SK-MEL-5 (cell line): ENCODE measurements around the gene GRIN2A. TPM values are rescaled to one million over a fixed set of nuclear protein-coding genes. Genes with fewer than 3 reads are reported as not detected.

Experiments
- DNase-seq: peaks from one replicate; pipeline ENCODE4 v3.0.0-alpha.2; 2016; ENCODE audit warnings: low read depth, low spot score
- in situ Hi-C: cut with HindIII; loops from 2 replicates; pipeline ENCODE4 v1.10.0; 2016; ENCODE audit warnings: low sequenced_read_pairs, high pct_unique_total_duplicates, low pct_unique_long_range_greater_than_20kb
- total RNA-seq: library from RNA; depleted of rRNA; stranded (reverse); fragments of >200 nt; shearing (Covaris generic); gene quantifications from 2 replicates; pipeline ENCODE4 v1.2.3, GENCODE V29; 2014

GRIN2A gene
- total RNA-seq, 1 experiment from 2014 or later, result 1.3 TPM

DNA sequence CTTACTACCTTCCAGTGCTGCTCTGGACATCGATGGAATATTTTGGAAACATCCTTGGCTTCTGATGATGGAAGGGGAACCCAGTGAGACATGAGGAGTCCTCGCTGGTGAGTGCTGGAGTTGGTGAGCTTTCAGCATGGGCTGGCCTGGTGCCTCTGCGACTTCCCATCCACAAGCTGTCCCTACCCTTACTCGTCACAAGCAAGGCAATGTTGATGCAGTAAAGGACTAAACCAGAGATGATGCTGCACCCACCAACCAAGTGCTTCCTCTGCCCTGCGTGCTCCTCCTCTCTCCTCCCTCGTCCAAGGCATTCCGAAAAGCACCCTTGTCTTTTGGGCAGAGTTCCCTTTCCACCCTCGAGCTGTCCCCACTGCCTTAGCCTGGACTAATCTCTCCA lies 154.7 kb downstream of the GRIN2A start:
- DNase-seq, result no peak
- in situ Hi-C loops, result no loop called here

DNA sequence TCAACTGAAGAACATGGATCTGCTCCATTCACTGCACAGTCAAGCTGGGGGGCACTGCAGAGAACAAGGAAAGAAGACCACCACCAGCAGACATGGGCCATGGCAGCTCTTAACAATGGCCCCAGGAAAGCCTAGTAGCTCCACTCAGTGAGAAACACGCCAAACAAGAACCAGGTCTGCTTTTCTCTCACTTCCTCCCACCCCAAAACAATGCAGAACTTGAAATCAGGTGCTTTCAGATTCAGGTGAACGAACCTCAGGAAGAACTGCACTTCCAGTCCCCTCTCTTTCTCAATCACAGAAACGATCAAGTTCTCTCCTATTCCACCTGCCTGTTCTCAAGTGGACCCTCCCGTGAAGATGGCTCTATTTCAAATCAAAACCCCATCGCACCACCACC lies 155.6 kb downstream of the GRIN2A start:
- DNase-seq, result no peak
- in situ Hi-C loops, result no loop called here

DNA sequence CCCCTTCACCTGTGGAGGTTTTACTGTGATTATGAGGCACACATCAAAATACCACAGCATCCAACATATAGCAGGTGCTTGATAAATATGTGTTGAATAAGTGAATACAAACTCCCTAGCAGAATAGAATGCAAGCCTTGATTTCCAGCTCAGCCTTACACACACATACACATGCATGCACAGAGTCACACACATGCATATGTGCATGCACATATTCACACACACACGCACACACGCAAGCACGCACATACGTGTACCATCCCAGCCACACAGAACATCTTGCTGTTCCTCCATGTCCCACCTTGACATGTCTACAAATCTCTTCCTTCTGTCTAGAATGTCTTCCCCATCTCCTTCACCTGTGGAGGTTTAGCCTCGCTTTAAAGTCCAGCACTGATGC lies 160.1 kb downstream of the GRIN2A start:
- in situ Hi-C loops, result no loop called here

DNA sequence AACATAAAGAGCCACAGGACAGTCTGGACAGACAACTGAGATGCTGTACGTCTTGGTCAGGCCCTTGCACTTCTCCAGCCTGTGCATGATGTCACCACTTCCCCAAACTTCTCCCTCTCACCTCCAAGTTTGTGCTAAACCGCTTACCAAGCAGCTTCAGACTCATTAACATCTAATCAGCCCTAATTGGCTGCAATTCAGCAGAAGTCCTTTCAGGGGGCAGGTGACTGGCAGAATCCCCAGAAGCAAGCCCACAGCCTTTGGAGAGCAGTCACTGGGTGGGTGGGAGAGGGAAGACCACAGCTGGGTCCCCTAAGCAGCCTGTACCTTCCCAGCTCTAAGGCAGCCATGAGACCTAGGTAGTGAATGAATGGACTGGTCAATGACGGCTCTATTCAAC lies 161.4 kb downstream of the GRIN2A start:
- no peak for DNase-seq
- in situ Hi-C loops, result no loop called here

More for the DNA sequence above, 160.1 kb downstream of the GRIN2A start:
- no peak for DNase-seq

DNA sequence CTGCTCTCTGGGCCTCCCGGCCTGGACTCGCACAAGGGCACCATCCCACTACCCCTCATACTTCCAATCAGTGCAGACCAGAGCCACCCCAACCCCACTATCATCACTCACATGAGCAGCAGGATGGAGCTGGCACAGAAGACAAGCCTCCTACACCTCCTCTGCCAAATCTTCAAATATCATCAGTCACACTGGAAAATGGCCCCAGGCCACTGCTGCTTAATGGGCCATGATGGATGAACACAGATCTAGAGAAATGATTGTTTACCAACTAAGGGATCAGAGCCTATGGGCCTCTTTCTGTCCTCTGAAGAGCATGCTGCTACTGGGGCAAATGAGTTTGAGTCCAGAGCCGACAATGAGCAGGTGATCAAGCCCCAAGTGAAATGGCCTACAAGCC lies 165.5 kb downstream of the GRIN2A start:
- in situ Hi-C loops, result no loop called here
- no peak for DNase-seq

DNA sequence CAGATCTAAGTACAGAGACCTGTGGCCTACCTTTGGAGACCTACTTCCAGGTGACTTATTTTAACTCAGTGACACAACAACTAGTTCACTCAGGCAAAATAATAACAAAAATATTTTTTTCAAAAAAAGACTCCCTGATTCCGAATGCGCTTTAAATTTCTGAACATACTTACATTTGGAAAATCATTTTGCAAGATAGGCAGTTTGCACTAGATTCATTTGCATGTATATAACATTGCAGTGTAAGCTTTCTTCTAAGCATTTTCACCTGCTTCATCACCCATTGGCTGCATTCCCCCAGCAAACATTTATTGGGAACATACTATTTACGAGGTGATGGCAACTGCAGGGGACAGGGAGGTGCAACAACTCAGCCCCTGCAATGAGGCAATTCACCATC lies 166.8 kb downstream of the GRIN2A start:
- DNase-seq, result no peak
- in situ Hi-C loops, result no loop called here

DNA sequence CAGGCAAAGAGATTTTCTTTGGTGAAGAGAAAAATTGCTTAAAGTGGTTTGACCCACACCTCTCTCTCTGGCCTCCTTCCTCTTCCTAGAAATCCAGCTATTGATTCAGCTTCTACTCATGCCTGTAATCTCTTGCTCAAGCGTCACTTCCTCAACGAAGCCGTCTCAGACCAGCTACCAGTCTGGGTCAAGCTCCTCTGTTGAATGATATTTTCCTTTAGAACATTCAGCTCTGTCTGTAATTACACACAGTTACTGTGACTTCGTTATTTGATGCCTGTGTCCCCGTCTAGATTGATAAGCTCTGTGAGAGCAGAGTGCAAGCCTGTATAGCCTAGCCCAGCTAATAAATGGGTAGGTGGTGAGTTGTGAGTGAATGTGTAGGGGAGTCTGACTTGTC lies 168.5 kb downstream of the GRIN2A start:
- in situ Hi-C loops, result no loop called here
- DNase-seq, result no peak

DNA sequence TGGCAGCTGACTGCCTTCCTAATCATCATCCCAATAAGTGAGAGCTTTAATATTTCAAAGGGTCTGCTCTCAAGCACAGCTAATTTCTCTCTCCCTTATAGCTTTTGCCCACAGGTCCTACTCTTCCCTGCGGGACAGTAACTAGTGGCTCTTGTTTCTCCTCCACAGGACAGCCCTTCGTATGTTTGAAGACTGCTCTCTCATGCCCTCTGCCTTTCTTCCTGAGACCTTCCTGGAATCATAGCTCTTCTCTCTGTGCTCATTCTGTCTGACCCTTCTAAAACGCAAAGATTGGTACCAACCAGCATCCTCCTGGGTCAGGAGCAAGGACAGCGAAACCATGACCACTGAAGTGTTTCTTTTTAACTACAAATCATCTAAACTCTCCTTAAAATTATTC lies 168.9 kb downstream of the GRIN2A start:
- in situ Hi-C loops, result no loop called here
- no peak for DNase-seq

DNA sequence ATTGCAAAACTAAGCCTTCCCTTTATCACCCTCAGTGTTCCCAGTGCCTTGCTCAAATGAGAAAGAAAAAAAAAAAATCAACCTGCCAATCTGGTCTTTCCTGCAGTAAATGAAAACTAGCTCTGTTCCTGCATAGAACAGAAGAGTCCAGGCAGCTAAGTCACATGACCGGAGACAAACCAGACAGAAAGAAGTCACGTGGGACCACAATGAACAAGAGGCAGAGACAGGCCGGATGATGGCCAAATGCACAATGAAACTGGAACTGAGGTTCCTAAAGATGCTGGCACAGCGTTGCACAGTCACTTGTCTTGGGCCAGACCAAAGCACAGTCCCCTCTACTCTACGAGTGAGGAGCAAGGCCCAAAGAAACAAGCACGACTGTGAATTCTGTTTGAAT lies 172.5 kb downstream of the GRIN2A start:
- in situ Hi-C loops, result no loop called here

DNA sequence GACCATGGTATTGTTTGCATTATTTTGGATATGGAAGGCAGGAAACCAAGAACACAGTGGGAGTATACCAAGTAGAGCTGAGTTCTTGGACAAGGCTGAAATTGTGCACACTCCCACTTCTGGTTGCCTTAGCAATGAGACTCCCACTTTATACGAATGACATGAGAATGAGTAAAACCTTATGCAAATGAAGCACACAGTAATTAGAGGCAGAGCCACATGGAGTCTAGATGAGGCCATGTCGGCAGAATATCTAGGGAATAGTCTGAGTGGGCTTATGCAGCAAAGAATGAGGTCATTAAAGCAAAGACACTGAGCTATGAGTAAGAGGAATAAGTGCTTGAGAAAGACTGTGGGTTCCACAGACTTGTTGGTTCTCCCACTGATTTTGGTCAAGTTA lies 178.7 kb downstream of the GRIN2A start:
- no peak for DNase-seq
- in situ Hi-C loops, result no loop called here

More for the DNA sequence above, 172.5 kb downstream of the GRIN2A start:
- peak; percentile 55 for DNase-seq

DNA sequence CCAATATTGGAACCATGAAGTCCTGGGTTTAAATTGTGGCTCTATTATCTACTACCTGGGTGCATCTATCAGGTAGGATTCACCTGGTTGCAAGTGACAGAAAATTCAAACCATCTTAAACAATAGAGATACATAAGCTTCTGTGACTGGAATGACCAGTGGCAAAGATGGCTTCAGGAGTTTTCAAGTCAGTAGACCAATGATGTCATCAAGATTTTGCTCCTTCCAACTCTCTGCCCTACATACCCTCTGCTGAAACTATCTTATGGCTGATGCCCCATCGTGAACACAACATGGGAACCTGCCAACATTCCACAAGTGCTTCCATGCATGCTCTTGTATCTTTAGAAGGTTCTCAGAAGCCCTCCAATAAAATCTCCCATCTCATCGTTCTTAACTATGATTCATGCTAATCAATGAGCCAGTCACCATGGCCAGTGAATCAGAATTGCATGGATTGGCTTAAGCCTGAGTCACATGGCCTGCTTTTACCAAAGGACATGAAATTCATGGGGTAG lies 180.9 kb downstream of the GRIN2A start:
- DNase-seq, result no peak
- in situ Hi-C loops, result no loop called here

DNA sequence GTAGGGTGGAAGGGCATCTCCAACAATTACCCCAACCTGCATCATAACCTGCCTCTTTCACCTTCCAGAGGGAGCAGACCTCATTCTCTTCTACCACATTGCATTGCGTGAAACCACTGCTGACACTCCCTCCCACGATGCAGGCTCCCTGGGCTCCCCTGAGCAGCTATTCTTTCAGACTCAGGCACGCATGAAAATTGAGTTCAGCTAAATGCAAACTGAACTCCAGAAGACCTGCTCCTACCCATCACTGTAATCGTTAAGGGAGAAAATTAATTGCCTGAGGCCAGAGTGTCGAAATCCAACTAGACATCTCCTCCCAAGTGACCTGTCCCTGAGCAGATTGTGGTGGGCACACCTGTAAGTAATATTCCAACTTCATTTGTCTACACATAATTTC lies 186.0 kb downstream of the GRIN2A start:
- DNase-seq, result no peak
- in situ Hi-C loops, result no loop called here

DNA sequence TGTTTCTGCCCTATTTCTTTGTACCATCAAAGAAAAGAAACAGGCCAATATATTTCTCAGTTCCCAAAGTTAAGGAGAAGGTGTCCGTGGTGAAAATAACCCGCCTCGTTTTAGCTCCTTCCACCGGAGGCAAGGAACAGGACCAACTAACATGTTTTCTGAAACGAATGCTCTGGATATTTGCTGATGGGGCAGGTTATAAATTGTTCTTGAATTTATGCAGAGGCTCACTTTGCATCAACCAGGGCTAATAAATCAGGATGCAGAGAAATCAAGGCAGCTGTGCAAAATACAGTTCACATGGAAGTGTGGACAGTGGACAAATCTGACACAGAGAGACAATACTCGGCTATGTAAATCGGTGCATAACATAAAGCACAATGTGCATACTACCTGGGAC lies 189.8 kb downstream of the GRIN2A start:
- in situ Hi-C loops, result no loop called here
- no peak for DNase-seq

DNA sequence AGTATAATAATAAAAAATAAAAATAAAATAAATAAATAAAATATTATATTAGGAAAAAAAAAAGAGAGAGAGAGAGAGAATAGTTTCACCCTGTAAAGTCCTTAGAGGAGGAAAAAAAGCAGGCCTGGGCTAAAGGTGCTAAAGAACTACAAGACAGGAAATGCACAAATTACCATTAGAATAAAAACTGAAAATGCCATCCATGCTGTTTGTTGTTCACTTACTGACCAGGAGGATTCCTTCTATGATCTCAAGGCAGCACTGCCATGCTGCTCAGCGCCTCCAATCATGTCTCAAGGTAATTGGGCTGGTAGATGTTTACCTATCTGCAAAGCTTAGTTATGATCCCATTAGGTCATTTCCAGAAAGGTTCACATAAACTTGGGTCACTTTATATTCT lies 201.2 kb downstream of the GRIN2A start:
- DNase-seq, result no peak
- in situ Hi-C loops, result no loop called here

DNA sequence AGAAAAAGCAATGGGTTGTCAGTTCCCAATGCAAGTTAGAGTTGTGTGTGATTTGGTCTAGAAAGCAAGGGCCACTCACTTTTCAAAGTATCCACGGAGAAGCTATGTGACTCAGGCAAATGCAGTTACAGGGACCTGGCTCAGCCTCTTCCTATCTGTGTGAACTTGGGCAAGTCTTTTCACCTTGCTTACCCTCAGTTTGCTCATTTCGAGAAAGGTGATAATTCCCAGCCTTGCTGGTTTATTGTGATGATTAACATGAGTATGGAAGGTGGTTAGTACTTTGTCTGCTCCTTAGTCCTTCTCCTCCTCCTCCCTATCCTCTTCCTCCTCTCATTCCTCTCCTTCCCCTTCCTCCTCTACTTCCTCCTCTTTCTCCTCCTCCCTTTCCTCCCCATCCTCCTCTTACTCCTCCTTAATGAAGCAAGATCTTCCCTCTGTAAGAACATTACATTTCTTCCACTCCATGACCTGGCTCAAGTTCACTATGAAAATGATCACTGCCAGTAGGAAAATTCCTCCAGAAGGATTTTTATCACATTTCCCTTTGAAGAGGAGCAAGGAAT lies 204.0 kb downstream of the GRIN2A start:
- in situ Hi-C loops, result no loop called here
- DNase-seq, result no peak

DNA sequence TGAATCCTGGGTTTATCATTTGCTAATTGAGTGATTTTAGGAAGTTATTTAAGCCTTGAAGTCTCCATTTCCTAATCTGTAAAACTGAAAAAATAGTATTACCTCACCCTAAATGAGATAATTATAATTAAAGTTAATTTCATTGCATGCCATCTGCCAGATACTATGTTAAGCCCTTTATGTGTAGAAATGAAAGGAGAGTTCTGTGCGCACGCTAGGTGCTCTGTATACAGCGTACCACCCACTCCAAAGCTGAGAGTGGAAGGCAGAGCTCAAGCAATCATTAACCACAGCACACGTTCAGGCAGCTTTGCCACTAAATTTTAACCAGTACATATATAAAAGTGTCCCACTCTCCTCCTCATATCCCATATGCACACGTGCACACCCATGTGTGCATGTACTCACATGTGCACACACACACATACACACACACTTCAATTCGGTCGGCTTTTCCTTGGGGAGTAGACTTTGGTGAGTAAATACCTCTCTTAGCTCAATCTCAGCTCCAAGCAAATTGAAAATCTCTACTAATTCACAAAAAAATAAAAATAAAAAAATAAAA lies 204.8 kb downstream of the GRIN2A start:
- in situ Hi-C loops, result no loop called here
- DNase-seq, result no peak

DNA sequence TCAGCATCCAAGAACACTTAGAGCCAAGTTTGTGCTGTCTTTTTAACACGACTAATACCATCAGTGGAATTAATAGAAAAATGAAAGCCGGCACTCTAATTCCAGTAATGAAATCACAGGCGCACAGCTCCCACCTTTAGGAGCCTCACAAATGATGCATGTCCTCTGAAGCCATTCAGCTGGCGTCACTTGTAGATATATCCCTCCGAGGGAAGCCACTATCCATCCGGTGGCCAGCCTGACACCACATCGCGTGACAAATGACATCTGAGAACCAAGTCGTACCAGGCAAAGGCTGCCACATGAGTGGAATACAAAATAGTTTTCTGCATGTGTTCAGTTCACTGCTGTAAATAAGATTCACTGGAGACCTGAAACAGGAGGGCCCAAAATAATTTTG lies 205.6 kb downstream of the GRIN2A start:
- in situ Hi-C loops, result no loop called here
- no peak for DNase-seq

DNA sequence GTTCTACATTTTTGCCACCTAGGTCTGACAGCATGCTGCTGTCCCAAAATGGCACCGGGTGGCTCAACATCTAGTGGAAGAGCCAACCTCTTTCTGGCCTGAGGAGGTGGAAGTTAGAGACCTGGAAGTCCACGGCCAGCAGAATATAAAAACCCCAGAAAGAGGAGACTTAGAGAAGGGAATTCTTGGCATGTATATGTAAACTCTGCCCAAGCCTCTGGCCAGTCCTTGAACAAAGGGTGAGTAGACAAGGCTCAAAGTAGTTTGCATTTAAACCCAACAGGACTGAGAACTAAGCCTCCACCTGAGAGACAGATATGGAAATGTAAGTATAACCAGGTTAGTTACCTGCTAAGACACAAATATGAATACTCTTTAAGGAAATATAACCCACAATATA lies 210.3 kb downstream of the GRIN2A start:
- in situ Hi-C loops, result no loop called here

DNA sequence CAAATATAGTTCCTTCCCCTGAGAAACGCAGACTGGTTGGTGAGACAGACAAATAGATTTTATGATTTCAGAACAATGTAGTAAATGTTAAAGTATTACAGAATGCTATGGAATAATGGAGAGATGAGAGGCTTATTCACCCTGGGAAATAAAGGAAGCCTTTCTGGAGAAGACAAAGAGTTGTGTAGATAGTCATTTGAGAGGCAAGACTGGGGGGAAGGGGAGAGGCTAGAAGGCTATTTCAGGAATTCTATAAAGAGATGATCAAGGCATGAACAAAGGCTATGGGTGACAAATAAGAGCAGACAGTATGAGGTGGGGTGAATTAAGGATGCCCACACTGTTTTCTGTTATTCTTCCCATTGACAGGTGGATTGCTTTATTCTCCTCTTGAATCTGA lies 211.4 kb downstream of the GRIN2A start:
- peak; percentile 32 for DNase-seq
- in situ Hi-C loops, result no loop called here

More for the DNA sequence above, 210.3 kb downstream of the GRIN2A start:
- DNase-seq, result no peak

DNA sequence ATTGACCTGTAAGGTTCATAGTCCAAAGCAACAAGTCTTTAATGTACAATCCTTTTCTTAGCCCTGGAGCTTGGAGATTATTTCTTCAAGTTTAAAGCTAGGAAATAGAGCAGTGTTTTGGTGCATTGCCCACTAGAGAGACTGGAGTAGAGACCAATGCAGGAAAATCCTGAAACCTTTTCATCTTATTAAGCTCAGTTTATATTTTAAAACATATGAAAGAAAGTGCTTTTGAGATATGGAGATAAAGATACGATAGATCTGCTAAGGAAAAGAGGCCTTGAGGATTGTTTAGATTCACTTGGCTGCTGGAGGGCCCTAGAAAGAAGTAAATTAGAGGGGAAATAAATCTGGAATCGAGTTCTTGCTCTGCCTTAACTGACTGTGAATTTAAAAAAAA lies 212.0 kb downstream of the GRIN2A start:
- no peak for DNase-seq
- in situ Hi-C loops, result no loop called here
